HEK293T (cell line): ENCODE measurements around the gene CHST2.

ENCODE experiments used
- ARNT ChIP-seq: fragments of 450-650 bp; IDR thresholded peaks from 2 replicates; pipeline ENCODE4 v1.6.1; 2017; ENCODE audit warnings: mild to moderate bottlenecking
- BHLHE40 ChIP-seq: fragments of 450-650 bp; IDR thresholded peaks from 2 replicates; pipeline ENCODE4 v1.6.1; 2016; ENCODE audit warnings: mild to moderate bottlenecking, moderate library complexity, borderline replicate concordance
- CTBP1 ChIP-seq: fragments of 450-650 bp; IDR thresholded peaks from 2 replicates; pipeline ENCODE4 v1.6.1; 2016; ENCODE audit warnings: borderline replicate concordance
- ELF4 ChIP-seq: fragments of 450-650 bp; IDR thresholded peaks from 2 replicates; pipeline ENCODE4 v1.6.1; 2017; ENCODE audit warnings: antibody characterized with exemption
- FOXA1 ChIP-seq: fragments of 450-650 bp; IDR thresholded peaks from 2 replicates; pipeline ENCODE4 v1.6.1; 2016; ENCODE audit warnings: mild to moderate bottlenecking
- FOXK2 ChIP-seq: fragments of 450-650 bp; IDR thresholded peaks from 2 replicates; pipeline ENCODE4 v1.6.1; 2016; ENCODE audit warnings: mild to moderate bottlenecking
- FOXM1 ChIP-seq: fragments of 450-650 bp; IDR thresholded peaks from 2 replicates; pipeline ENCODE4 v1.6.1; 2017; ENCODE audit warnings: mild to moderate bottlenecking, borderline replicate concordance
- HDGF ChIP-seq: fragments of 450-650 bp; IDR thresholded peaks from 2 replicates; pipeline ENCODE4 v1.6.1; 2017; ENCODE audit warnings: antibody characterized with exemption, borderline replicate concordance
- LEF1 ChIP-seq: fragments of 450-650 bp; IDR thresholded peaks from 2 replicates; pipeline ENCODE4 v1.6.1; 2017; ENCODE audit warnings: mild to moderate bottlenecking, borderline replicate concordance
- NFRKB ChIP-seq: fragments of 450-650 bp; IDR thresholded peaks from 2 replicates; pipeline ENCODE4 v1.6.1; 2016; ENCODE audit warnings: mild to moderate bottlenecking, moderate library complexity
- SP1 ChIP-seq: fragments of 450-650 bp; IDR thresholded peaks from 2 replicates; pipeline ENCODE4 v1.6.1; 2017
- SUZ12 ChIP-seq: fragments of 450-650 bp; IDR thresholded peaks from 2 replicates; pipeline ENCODE4 v1.6.1; 2016; ENCODE audit warnings: mild to moderate bottlenecking
- ZNF384 ChIP-seq: fragments of 450-650 bp; IDR thresholded peaks from 2 replicates; pipeline ENCODE4 v1.6.1; 2016
- TF ChIP-seq, protein P1 (sequence below): fragments of 450-650 bp; IDR thresholded peaks from 2 replicates; pipeline ENCODE4 v1.6.1; 2016

DNA sequence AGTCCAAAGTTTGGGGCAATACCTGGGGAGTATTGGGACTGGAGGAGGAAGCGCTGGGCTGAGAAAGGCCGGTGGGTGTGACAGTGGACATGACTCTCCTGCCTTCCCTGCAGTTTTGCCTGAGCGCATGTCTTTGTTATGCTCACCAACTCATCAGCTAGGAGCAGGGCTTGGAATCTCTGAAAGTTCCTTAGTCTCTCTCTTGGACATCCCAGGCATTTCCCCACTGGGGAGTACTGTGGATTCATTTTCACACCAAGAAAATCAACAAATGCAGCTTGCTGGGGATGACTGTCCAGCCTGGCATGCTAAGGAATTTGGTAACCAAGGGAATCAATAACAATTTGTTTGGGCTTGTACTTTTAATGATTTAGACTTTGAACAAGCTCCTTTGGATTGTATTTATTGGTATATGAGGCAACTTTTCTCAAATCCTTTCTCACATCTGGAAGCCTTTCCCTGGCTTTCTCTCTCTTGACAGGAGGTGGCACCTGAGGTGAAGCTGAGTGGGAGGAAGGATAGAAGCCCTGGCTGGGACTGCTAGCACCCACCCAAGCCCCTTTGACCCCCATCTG, 48.5 kb upstream of the CHST2 start:
- TF ChIP-seq LEF1 (no peak), BHLHE40 (no peak), FOXK2 (no peak), HDGF (no peak), NFRKB (no peak), SP1 (no peak), ZNF384 (no peak), SUZ12 (no peak), ELF4 (no peak), FOXM1 (no peak), CTBP1 (no peak), FOXA1 (no peak), ARNT (no peak)
- TF ChIP-seq, protein P1, sequence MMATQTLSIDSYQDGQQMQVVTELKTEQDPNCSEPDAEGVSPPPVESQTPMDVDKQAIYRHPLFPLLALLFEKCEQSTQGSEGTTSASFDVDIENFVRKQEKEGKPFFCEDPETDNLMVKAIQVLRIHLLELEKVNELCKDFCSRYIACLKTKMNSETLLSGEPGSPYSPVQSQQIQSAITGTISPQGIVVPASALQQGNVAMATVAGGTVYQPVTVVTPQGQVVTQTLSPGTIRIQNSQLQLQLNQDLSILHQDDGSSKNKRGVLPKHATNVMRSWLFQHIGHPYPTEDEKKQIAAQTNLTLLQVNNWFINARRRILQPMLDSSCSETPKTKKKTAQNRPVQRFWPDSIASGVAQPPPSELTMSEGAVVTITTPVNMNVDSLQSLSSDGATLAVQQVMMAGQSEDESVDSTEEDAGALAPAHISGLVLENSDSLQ = no peak
